Measurements from ENCODE around the gene KCNQ1OT1.

Gene KCNQ1OT1

DNA sequence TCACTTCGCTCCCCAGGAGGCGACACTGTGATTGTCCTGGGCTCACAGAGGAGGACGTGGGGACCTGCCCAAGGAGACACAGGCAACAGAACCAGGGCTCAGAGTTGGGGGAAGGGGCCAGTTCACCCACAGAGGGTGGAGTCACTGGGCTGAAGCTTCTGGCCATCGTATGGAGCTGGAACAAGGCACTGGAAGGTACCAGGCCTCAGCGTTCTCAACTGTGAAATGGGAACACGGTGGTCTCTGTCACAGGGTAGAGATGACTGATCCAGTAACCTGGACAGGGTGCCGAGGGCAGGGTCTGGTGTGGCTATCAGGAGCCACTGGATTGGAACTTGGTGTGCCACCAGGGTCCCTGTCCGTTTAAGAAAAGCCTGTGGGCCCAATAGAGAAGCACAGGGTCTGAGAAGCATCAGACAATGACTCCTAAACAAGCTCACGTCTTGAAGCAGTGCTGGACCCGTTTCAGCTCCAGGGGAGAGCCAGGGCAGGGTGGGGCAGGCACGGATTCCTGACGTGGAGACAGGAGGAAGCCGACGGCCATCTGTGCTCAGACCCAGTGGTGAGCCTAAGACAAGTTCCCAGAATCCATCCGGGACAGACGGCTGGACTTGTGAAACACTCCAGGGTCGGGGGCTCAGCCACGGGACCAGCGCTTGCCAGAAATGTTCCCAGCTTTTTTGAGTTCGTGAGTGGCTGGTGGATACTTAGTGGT, 25.0 kb upstream of the KCNQ1OT1 start:
- no peaks in the 10 kb centered on the region for H3K9me3 ChIP-seq (replicated peaks; ENCODE audit: insufficient read depth, low read length)
- H3K27ac ChIP-seq (ENCODE audit: low read length), result no peak overlapping the region
- TF ChIP-seq, protein P1, sequence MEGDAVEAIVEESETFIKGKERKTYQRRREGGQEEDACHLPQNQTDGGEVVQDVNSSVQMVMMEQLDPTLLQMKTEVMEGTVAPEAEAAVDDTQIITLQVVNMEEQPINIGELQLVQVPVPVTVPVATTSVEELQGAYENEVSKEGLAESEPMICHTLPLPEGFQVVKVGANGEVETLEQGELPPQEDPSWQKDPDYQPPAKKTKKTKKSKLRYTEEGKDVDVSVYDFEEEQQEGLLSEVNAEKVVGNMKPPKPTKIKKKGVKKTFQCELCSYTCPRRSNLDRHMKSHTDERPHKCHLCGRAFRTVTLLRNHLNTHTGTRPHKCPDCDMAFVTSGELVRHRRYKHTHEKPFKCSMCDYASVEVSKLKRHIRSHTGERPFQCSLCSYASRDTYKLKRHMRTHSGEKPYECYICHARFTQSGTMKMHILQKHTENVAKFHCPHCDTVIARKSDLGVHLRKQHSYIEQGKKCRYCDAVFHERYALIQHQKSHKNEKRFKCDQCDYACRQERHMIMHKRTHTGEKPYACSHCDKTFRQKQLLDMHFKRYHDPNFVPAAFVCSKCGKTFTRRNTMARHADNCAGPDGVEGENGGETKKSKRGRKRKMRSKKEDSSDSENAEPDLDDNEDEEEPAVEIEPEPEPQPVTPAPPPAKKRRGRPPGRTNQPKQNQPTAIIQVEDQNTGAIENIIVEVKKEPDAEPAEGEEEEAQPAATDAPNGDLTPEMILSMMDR (IDR thresholded peaks at IDR 0.05; ENCODE audit: low read length), result no peak
- TF ChIP-seq EZH2 (optimal IDR thresholded peaks at IDR 0.05; ENCODE audit: low read depth, low read length) (no peak), EZH2phosphoT487 (IDR thresholded peaks at IDR 0.05; ENCODE audit: low read length) (no peak)
- no peak overlapping the region for H3K4me2 ChIP-seq (ENCODE audit: low read depth, low read length)
- no peaks in the 10 kb centered on the region for H3K9me2 ChIP-seq (replicated peaks; ENCODE audit: insufficient read depth, low read length)
- no peaks in the 10 kb centered on the region for H3K36me3 ChIP-seq (replicated peaks; ENCODE audit: insufficient read depth, low read length)
- H3K4me3 ChIP-seq (ENCODE audit: low read length), result no peak overlapping the region
- no peak overlapping the region for H3K9ac ChIP-seq (ENCODE audit: low read length)
- H3K4me1 ChIP-seq (ENCODE audit: low read length), result no peaks in the 10 kb centered on the region
- no peaks in the 10 kb centered on the region for H4K20me1 ChIP-seq (ENCODE audit: insufficient read depth, low read length)
- H3K79me2 ChIP-seq (ENCODE audit: low read length), result no peaks in the 10 kb centered on the region
- H2AFZ ChIP-seq (ENCODE audit: low read length), result no peak overlapping the region
- no peak for DNase-seq
- H3F3A ChIP-seq (ENCODE audit: insufficient read depth, low read length), result no peaks in the 10 kb centered on the region
- H3K27me3 ChIP-seq (replicated peaks; ENCODE audit: insufficient read depth, low read length), result no peaks in the 10 kb centered on the region

DNA sequence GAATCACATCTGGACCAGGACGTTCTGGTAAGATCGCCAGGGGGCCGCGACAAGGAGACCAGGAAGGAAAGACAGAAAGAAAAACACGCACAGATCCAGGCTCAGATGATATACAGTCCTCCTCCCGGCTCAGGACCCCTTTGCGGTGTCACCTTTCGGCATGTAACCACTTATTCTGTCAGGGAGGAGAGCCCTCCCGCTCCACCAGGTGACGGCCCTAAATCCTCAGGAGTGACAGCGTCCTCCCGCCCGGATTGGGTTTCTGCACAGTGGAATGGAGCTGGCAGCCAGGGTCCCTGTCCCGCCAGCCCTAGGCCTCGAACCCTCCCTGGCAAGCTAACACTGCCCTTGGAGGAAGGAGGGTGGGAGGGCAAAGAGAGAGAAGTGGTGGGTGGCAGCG, 24.3 kb upstream of the KCNQ1OT1 start:
- Histone ChIP-seq H3K9me3 (replicated peaks; ENCODE audit: insufficient read depth, low read length) (no peaks in the 10 kb centered on the region), H3K36me3 (replicated peaks; ENCODE audit: insufficient read depth, low read length) (no peaks in the 10 kb centered on the region), H3K9me2 (replicated peaks; ENCODE audit: insufficient read depth, low read length) (no peaks in the 10 kb centered on the region), H4K20me1 (ENCODE audit: insufficient read depth, low read length) (no peaks in the 10 kb centered on the region), H2AFZ (ENCODE audit: low read length) (no peak overlapping the region), H3K4me2 (ENCODE audit: low read depth, low read length) (no peak overlapping the region), H3K27me3 (replicated peaks; ENCODE audit: insufficient read depth, low read length) (no peaks in the 10 kb centered on the region), H3F3A (ENCODE audit: insufficient read depth, low read length) (no peaks in the 10 kb centered on the region), H3K9ac (ENCODE audit: low read length) (no peak overlapping the region), H3K4me3 (ENCODE audit: low read length) (no peak overlapping the region), H3K27ac (ENCODE audit: low read length) (no peak overlapping the region), H3K4me1 (ENCODE audit: low read length) (no peaks in the 10 kb centered on the region), H3K79me2 (ENCODE audit: low read length) (no peaks in the 10 kb centered on the region)
- DNase-seq, result no peak
- TF ChIP-seq, protein P1 (IDR thresholded peaks at IDR 0.05; ENCODE audit: low read length), result no peak
- TF ChIP-seq EZH2phosphoT487 (IDR thresholded peaks at IDR 0.05; ENCODE audit: low read length) (no peak), EZH2 (optimal IDR thresholded peaks at IDR 0.05; ENCODE audit: low read depth, low read length) (no peak)

DNA sequence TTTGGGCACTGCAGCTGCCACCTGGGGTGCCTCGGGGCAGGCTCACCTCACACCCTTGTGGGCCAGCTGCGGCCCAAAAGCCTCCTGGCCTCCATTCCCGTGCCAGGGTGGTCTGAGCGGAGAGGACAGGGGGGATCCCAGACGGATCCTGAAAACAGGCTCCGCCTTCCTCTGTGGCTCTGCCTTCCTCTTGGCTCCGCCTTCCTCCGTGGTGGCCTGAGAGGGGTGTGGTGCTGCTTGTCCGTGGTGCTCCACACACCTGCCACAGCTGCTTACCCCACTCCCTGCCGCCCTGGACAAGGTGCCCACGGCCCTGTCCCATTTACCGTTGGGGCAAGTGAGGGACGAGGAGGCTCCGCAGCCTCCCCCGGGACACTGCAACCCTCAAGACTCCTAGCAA, 23.2 kb upstream of the KCNQ1OT1 start:
- no peaks in the 10 kb centered on the region for H3K27me3 ChIP-seq (replicated peaks; ENCODE audit: insufficient read depth, low read length)
- no peak overlapping the region for H2AFZ ChIP-seq (ENCODE audit: low read length)
- H3K79me2 ChIP-seq (ENCODE audit: low read length), result no peaks in the 10 kb centered on the region
- no peaks in the 10 kb centered on the region for H3K4me1 ChIP-seq (ENCODE audit: low read length)
- H3K9me2 ChIP-seq (replicated peaks; ENCODE audit: insufficient read depth, low read length), result no peaks in the 10 kb centered on the region
- no peak overlapping the region for H3K4me2 ChIP-seq (ENCODE audit: low read depth, low read length)
- H3K9me3 ChIP-seq (replicated peaks; ENCODE audit: insufficient read depth, low read length), result no peaks in the 10 kb centered on the region
- no peak overlapping the region for H3K4me3 ChIP-seq (ENCODE audit: low read length)
- no peak overlapping the region for H3K9ac ChIP-seq (ENCODE audit: low read length)
- H4K20me1 ChIP-seq (ENCODE audit: insufficient read depth, low read length), result no peaks in the 10 kb centered on the region
- H3F3A ChIP-seq (ENCODE audit: insufficient read depth, low read length), result no peaks in the 10 kb centered on the region
- DNase-seq, result no peak
- no peak overlapping the region for H3K27ac ChIP-seq (ENCODE audit: low read length)
- H3K36me3 ChIP-seq (replicated peaks; ENCODE audit: insufficient read depth, low read length), result no peaks in the 10 kb centered on the region
- TF ChIP-seq, protein P1 (IDR thresholded peaks at IDR 0.05; ENCODE audit: low read length), result no peak
- TF ChIP-seq EZH2 (optimal IDR thresholded peaks at IDR 0.05; ENCODE audit: low read depth, low read length) (no peak), EZH2phosphoT487 (IDR thresholded peaks at IDR 0.05; ENCODE audit: low read length) (no peak)
